Activated CD8-positive, alpha-beta memory T cell treated with anti-CD3 and anti-CD28 coated beads, Interleukin-2, amount 50 U/mL, for 24 hours (primary cell): ENCODE measurements around the gene CTAG1B.
"Not testable (repeated sequence)": the region's sequence is repeated elsewhere in the genome, so short reads cannot be mapped to it uniquely, and the experiment has no call there.

Experiments
- DNase-seq: peaks from one replicate; pipeline ENCODE4 v3.0.0-alpha.2; 2020; ENCODE audit errors: extremely low read depth

The CTAG1B gene

GRCh38 chrX:154619182-154619581 is at the start of gene CTAG1B:
CTAG1B (minus strand) TSS chrX:154619282; CDS start chrX:154619218, 64 bp downstream.
- DNase-seq = not testable (repeated sequence)

GRCh38 chrX:154661899-154662298 is 42.8 kb upstream of the CTAG1B start:
- no peak for DNase-seq

- DNase-seq = no peak
These were observed 42.1 kb upstream of the CTAG1B start for GRCh38 chrX:154661170-154661569.

DNA sequence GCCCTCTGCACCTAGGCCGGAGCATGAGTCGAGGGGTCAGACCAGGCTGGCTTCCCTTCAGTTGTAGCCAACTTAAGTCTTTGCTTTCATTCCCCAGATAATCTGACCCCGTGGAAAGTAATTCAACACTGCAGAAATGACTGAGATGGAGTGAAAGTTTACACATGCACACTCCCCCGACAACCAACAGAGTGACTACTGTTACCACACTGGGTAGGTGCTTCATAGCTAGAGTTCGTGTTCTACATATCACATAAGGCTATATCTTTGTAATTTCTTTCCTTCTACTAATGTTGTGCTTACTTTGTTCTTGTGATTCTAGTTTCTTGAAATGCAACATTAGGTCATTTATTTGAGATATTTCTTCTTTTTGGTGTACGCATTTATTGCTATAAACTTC is 41.5 kb upstream of the CTAG1B start:
- DNase-seq = no peak

- no peak for DNase-seq
These were observed 39.9 kb upstream of the CTAG1B start for GRCh38 chrX:154658957-154659356.

GRCh38 chrX:154658187-154658586 is 39.1 kb upstream of the CTAG1B start:
- no peak for DNase-seq

DNA sequence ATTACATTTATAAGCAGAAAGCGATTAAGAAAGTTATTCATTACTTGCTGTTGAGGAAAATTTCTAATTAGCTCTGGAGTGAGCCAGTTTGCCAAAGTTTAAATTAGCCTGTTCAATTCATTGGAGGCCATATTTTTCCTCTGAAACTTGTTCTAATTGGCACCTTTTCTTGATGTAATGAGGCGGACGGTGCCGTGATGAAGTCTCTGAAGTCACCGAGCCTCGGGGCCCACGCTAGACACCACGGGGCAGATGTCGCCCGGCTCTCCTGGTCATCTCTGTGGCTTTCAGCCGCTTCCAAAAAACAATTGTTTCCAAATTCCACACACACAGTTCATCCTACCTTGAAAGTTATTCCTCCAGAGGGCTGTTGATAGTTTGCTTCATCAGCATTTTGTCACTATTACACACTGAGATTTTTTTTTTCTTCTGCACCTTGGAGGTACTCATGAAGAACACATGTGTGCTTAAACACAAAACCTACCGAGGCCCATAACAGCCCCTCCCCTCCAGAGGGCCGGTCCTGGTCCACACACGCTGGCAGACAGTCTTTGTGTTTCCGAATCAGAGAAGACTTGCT is 38.2 kb upstream of the CTAG1B start:
- DNase-seq = no peak

DNA sequence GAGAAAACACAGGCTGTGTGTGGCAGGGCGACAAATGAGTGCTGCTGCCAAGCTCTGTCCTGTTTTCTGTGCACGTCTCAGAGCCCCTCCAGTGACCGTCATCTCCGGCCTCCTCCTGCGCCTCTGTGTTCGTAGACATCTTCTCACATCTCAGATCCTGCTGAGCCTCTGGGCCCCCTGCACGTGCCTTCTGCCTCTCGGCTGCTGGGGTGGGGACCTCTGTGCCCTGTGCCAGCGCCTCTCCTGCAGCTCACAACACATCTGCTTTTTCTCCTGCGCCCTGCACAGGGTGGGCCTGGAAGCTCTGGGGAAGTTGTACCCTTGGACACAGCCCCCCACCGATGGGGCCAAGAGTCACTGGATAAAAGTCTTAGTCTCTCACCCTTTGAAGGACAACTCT is 36.7 kb upstream of the CTAG1B start:
- no peak for DNase-seq

DNA sequence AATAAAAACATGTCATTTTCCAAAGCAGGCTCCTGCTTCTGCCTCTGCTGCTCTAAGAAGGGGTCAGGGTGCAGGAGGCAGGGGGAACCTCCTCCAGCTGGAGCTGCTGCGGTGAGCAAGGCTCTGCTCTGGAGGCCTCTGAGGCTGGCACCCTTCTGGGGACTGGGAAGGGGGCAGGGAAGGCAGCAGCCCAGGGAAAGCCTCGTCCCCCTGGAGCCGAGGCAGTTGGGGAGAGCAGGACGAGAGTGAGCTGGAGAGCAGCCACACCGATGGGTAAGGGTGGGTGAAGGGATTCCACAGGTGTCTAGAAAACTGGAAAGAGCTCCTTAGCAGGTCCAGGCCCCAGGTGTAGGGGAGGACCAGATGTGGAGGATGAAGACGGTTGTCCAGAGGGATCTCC is 36.3 kb upstream of the CTAG1B start:
- DNase-seq = no peak

DNA sequence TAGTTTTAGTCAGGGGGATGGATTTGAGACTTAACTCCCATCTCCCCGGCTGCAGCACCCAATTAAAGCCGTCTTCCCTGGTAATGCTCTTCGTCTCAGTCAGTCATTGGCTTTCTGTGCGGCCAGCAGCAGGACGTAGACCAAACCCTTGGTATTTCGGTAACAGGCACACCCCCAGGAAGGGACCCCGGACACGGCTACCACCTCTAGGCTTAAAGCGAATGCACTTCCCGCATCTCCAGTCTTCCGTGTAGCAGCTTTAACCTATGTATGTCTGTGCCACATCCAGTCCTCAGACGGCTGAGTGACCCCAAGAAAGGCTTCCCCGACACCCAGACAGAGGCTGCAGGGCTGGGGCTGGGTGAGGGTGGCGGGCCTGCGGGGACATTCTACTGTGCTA is 35.8 kb upstream of the CTAG1B start:
- DNase-seq = no peak

GRCh38 chrX:154654372-154654771 is 35.3 kb upstream of the CTAG1B start:
- no peak for DNase-seq

DNA sequence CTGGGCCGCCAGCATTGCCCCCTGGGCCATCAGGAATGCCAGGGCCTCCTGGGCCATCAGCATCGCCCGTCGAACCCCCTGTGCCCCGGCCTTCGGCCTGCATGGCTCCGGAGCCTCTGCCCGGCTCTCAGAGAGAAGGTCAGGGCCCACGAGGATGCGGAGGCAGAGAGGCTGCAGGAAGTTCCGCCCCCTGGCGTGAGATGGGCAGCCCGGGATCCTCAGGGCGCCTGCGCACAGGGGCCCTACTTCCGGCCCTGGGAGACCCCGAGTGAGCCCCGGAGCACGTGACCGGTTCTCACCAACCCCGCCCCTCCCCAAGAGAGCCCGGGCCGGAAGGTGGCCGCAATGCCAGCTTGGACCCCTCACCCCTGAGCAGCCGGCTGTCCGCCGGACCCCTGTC is 34.3 kb upstream of the CTAG1B start, which contains the start of gene CTAG2:
CTAG2 (minus strand) TSS at position 167 of the 400 bp plus-strand sequence; CDS start at position 103, 64 bp downstream.
- DNase-seq = not testable (repeated sequence)

GRCh38 chrX:154653048-154653401 is 33.9 kb upstream of the CTAG1B start:
- no peak for DNase-seq

GRCh38 chrX:154652311-154653047 is 33.4 kb upstream of the CTAG1B start:
- no peak for DNase-seq

DNA sequence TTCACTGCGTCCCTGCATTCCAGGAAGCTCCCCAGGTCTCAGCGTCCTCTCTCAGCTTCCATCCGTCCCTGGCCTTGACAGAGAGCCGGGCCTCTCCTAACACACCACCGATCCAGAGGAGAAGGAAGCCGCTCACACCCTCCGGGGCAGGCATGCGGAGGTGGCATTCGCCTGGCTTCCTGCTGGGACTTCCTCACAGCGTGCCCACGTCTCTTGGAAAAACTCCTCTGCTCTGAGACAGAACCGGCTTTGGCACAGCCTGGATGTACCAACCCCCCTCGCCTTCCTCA is 31.1 kb upstream of the CTAG1B start:
- no peak for DNase-seq

GRCh38 chrX:154649503-154650220 is 30.6 kb upstream of the CTAG1B start:
- no peak for DNase-seq

DNA sequence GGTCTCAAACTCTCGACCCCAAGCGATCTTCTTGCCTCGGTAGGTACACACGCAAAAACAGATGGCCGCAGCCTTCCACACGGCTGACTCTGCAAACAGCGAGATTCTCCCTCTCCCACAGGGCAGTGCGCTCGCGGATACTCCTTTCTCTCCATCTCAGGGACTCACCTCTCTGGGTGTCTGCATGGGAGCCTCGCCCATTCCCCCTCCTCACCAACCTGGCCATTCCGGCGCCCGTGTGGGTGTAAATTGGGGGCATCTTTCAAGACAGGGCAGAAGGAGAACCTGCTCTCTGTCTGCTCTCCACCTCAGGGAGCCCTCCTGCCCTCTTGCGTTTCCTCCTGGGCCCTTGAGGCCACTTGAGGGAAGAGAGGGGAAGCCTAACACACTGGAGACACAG is 29.8 kb upstream of the CTAG1B start:
- no peak for DNase-seq

DNA sequence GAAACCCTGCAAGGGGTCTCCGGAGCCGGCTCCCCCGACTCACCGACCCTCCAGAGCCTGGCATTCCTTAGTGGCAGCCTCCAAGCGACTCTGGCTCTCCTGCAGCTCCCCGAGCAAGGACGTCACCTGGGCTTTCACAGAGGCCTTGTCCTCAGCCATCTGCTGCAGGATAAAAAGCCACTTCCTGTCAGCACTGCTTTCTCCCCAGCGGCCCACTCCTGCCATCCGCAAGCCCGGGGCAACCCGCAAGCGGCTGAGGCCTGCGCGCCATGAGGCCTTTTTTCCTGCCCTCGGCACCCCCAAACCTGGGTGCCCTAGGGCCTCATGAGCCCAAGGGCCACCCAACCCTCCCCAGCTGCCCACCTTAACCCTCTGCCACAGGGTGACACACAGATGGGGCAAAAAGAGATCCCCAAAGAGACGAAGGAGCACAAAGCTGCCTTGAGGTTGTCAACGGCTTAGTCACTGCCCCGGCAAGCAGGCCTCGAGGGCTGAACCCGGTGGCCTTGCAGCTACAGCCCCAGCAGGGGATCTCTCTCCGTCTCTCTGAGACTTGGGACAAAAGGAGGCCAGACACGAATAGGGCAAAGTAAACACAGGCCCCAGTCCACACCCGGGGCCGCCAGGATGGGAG is 26.8 kb upstream of the CTAG1B start:
- DNase-seq = not testable (repeated sequence)

- DNase-seq = not testable (repeated sequence)
These were observed 24.6 kb upstream of the CTAG1B start for GRCh38 chrX:154643708-154644107.

DNA sequence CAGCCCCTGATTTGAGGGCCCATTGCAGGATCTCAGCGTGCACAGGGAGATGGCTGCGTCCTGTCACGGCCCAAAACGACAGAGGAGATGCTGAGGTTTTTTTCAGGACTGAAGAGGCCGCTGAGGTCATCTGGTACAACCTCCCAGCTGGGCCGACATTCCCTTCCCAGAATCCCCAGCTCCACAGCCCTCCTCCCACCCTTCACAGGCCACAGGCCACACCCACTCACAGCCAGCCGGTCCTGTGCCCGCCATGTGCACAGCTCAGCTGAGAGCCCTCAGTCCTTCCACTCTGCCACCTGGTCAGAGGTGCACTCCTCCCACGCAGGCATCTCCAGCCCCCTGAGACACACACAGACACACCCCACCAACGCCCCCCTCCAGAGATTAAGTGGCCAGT is 22.7 kb upstream of the CTAG1B start:
- DNase-seq = not testable (repeated sequence)

DNA sequence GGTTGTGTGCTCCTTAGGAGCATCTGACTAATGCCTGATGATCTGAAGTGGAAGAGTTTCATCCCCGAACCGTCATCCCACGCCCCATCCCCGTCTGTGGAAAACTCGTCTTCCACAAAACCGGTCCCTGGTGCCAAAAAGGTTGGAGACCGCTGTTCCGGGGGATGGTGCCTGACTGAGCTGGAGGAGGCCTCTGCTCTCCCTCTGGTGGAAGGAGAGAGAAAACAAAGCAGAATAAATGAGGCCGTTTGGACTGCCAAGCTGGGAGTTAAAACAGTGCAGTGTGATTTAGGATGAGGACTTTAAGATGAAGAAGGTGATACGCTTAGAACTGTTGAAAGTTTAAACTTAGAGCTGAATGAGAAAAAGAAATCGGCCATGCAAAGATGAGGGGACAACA is 14.6 kb upstream of the CTAG1B start:
- DNase-seq = not testable (repeated sequence)

DNA sequence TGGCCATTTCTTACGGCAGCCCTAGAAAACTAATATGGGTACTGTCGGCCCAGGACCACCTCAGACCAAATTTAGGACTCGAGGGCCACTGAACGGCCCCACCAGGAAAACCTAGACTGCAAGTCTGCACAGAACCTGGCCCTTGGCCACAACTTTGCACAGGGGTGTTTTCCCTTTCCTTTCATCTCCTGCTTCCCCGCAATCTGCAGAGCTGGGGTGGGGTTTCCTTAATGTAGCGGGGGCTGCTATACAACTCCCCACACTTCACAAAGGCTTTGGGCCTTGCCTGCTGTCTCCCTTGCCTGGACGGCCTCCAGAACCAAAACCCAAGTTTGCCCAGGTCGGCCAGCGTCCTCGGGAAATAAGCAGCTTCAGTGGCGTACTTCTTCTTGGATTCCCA is 11.9 kb upstream of the CTAG1B start:
- DNase-seq = not testable (repeated sequence)

GRCh38 chrX:154628960-154629359 is 9.9 kb upstream of the CTAG1B start:
- DNase-seq = not testable (repeated sequence)
